ENCODE results near the gene PGK2. TPM values are rescaled to one million over a fixed set of nuclear protein-coding genes. Genes with fewer than 3 reads are reported as not detected.

Gene PGK2
- not detected in 2 replicates for total RNA-seq

GRCh38 chr6:49787176-49787575 is at the start of gene PGK2:
Gene PGK2, minus strand, starts transcription at chr6:49787285. Its CDS starts 98 bp downstream, at chr6:49787187.

GRCh38 chr6:49744259-49744658 is 42.8 kb downstream of the PGK2 start, which contains the start of gene CRISP3:
Gene CRISP3, minus strand, starts transcription at chr6:49744388. Its CDS starts 21 bp downstream, at chr6:49744367.

Other genes with a start within 250 kb of the PGK2 start
- gene C6orf141, start 236.6 kb downstream of the PGK2 start, total RNA-seq, result 20.6 and 55.0 TPM in 2 replicates
- gene RHAG, start 150.4 kb downstream of the PGK2 start, total RNA-seq, result not detected in 2 replicates
- not detected in 2 replicates for gene CRISP2, start 73.7 kb downstream of the PGK2 start, total RNA-seq
- gene CRISP3, start 42.9 kb downstream of the PGK2 start, total RNA-seq, result not detected in 2 replicates
- not detected in 2 replicates for gene CRISP1, start 79.2 kb upstream of the PGK2 start, total RNA-seq
- gene DEFB114, start 176.9 kb upstream of the PGK2 start, total RNA-seq, result not detected in 2 replicates
- gene DEFB113, start 182.3 kb upstream of the PGK2 start, total RNA-seq, result not detected in 2 replicates
- gene DEFB110, start 234.7 kb upstream of the PGK2 start, total RNA-seq, result not detected in 2 replicates